Caco-2 (cell line): ENCODE results near the gene NAPA. TPM values are rescaled to one million over a fixed set of nuclear protein-coding genes. Genes with fewer than 3 reads are reported as not detected.

Experiments used
- BruUV-seq: library from RNA; stranded (reverse); fragments of 400-500 nt; replicated peaks from 2 replicates; lab custom pipeline; 2021; lab: Mats Ljungman, UMichigan
- CTCF ChIA-PET: fragments of 300-600 bp; sonication (Branson Sonifier 250); formaldehyde crosslinking; loops from one replicate; lab custom pipeline; 2022; ENCODE audit warnings: antibody characterized with exemption; lab: Charles Lee
- POLR2A ChIA-PET: fragments of 300-600 bp; sonication (Branson Sonifier 250); formaldehyde crosslinking; loops from one replicate; lab custom pipeline; 2022; ENCODE audit warnings: antibody characterized with exemption; lab: Charles Lee
- DNase-seq, 2 experiments: peaks; one replicate each; pipeline versions ENCODE4 v3.0.0 to v3.0.0-alpha.2; 2020 to 2022
- H3K27me3 ChIP-seq: replicated peaks from 2 replicates; pipeline ENCODE4 v1.6.0; 2011; ENCODE audit warnings: low read length; ENCODE audit not compliant: control insufficient read depth, insufficient read depth
- H3K36me3 ChIP-seq: 2 replicates; pipeline ENCODE4 v1.5.1; 2011; ENCODE audit warnings: low read length; ENCODE audit not compliant: control insufficient read depth, insufficient read depth
- H3K4me1 ChIP-seq: fragments of 250-450 bp; sonication (Bioruptor Pico); 2 replicates; pipeline ENCODE4 v1.5.1; 2020; ENCODE audit warnings: mild to moderate bottlenecking
- H3K4me3 ChIP-seq: 2 replicates; pipeline ENCODE4 v1.5.1; 2011; ENCODE audit warnings: low read depth, mild to moderate bottlenecking, control low read depth, low read length
- H3K9me3 ChIP-seq: fragments of 250-450 bp; sonication (Bioruptor Pico); 2 replicates; pipeline ENCODE4 v1.5.1; 2020; ENCODE audit warnings: mild to moderate bottlenecking, moderate library complexity
- H3K27ac Mint-ChIP-seq: one replicate; pipeline ENCODE4 v1.8.0; 2022; ENCODE audit warnings: mixed read lengths; ENCODE audit not compliant: unreplicated experiment
- H3K27me3 Mint-ChIP-seq: one replicate; pipeline ENCODE4 v1.8.0; 2022; ENCODE audit warnings: mixed read lengths; ENCODE audit not compliant: insufficient read depth, unreplicated experiment
- H3K36me3 Mint-ChIP-seq: one replicate; pipeline ENCODE4 v1.8.0; 2022; ENCODE audit warnings: mild to moderate bottlenecking, mixed read lengths; ENCODE audit not compliant: insufficient read depth, unreplicated experiment
- H3K4me1 Mint-ChIP-seq: one replicate; pipeline ENCODE4 v1.8.0; 2022; ENCODE audit warnings: low read depth, mixed read lengths; ENCODE audit not compliant: unreplicated experiment
- H3K4me3 Mint-ChIP-seq: one replicate; pipeline ENCODE4 v1.8.0; 2022; ENCODE audit warnings: mild to moderate bottlenecking, moderate library complexity, mixed read lengths; ENCODE audit not compliant: unreplicated experiment
- H3K9me3 Mint-ChIP-seq: one replicate; pipeline ENCODE4 v1.8.0; 2022; ENCODE audit warnings: mixed read lengths; ENCODE audit not compliant: unreplicated experiment
- CTCF ChIP-seq, 2 experiments: fragments of 200-600 bp in 1 of 2; IDR thresholded peaks; 1 replicate in 1 of 2; 2 replicates in 1 of 2; pipeline versions ENCODE4 v1.5.1 to v1.8.0; 2011 to 2022; ENCODE audit warnings: antibody characterized with exemption in 1 of 2, control low read depth in 1 of 2, inconsistent platforms in 1 of 2, low read depth in 1 of 2, low read length in 1 of 2, mild to moderate bottlenecking in 1 of 2, moderate library complexity in 1 of 2; ENCODE audit not compliant: insufficient read depth in 1 of 2, severe bottlenecking in 1 of 2, unreplicated experiment in 1 of 2
- intact Hi-C: fragments of 100-400 bp; cut with micrococcal nuclease; formaldehyde crosslinking; loops from one replicate; pipeline ENCODE4 v1.10.0; 2022; ENCODE audit not compliant: unreplicated experiment
- total RNA-seq: library from RNA; stranded (reverse); gene quantifications from 2 replicates; pipeline ENCODE4 v1.2.3, GENCODE V29; 2022

Gene NAPA
- total RNA-seq, 1 experiment from 2014 or later: 149 TPM

- Histone ChIP-seq H3K9me3 (no peaks in the 10 kb centered on the region), H3K27me3 (no peaks in the 10 kb centered on the region), H3K36me3 (no peaks in the 10 kb centered on the region), H3K4me1 (no peaks in the 10 kb centered on the region), H3K4me3 (no peak overlapping the region)
- Mint-ChIP-seq H3K4me3 (no peak overlapping the region), H3K4me1 (peaks cover 6% of the 10 kb centered on the region), H3K27ac (no peak overlapping the region), H3K36me3 (no peaks in the 10 kb centered on the region), H3K9me3 (no peaks in the 10 kb centered on the region), H3K27me3 (no peaks in the 10 kb centered on the region)
- TF ChIP-seq CTCF (IDR thresholded peaks at IDR 0.05; ENCODE audit: insufficient read depth in 1 of 2, low read depth in 1 of 2, low read length in 1 of 2, severe bottlenecking in 1 of 2, unreplicated experiment in 1 of 2): no peak
- DNase-seq: no peak
- ChIA-PET CTCF (no interaction called here), POLR2A (interaction anchor here (0.6 kb wide), 1 partner anchor 233 kb away, joined by 3 read pairs; no protein-coding TSS in a partner anchor)
- BruUV-seq: no TSS peak
- intact Hi-C loops: no loop called here
These were observed 29.6 kb upstream of the NAPA start for GRCh38 chr19:47544476-47544875.

- Mint-ChIP-seq H3K9me3 (no peaks in the 10 kb centered on the region), H3K4me1 (peaks cover 6% of the 10 kb centered on the region), H3K36me3 (no peaks in the 10 kb centered on the region), H3K27me3 (no peaks in the 10 kb centered on the region), H3K4me3 (no peak overlapping the region), H3K27ac (no peak overlapping the region)
- H3K4me1 ChIP-seq: no peaks in the 10 kb centered on the region
- TF ChIP-seq CTCF (IDR thresholded peaks at IDR 0.05; ENCODE audit: insufficient read depth in 1 of 2, low read depth in 1 of 2, low read length in 1 of 2, severe bottlenecking in 1 of 2, unreplicated experiment in 1 of 2): no peak
- no peaks in the 10 kb centered on the region for H3K27me3 ChIP-seq
- ChIA-PET POLR2A (interaction anchor here (0.6 kb wide), 1 partner anchor 233 kb away, joined by 3 read pairs; no protein-coding TSS in a partner anchor), CTCF (no interaction called here)
- H3K4me3 ChIP-seq: no peak overlapping the region
- no peak for DNase-seq
- BruUV-seq: no TSS peak
- no peaks in the 10 kb centered on the region for H3K9me3 ChIP-seq
- H3K36me3 ChIP-seq: no peaks in the 10 kb centered on the region
- intact Hi-C loops: no loop called here
These were observed 29.2 kb upstream of the NAPA start for GRCh38 chr19:47544075-47544474.

- H3K9me3 ChIP-seq: no peaks in the 10 kb centered on the region
- H3K4me3 ChIP-seq: no peak overlapping the region
- ChIA-PET POLR2A (no interaction called here), CTCF (no interaction called here)
- Mint-ChIP-seq H3K36me3 (no peaks in the 10 kb centered on the region), H3K4me1 (peaks cover 6% of the 10 kb centered on the region), H3K9me3 (no peaks in the 10 kb centered on the region), H3K27me3 (no peaks in the 10 kb centered on the region), H3K27ac (no peak overlapping the region), H3K4me3 (no peak overlapping the region)
- H3K27me3 ChIP-seq: no peaks in the 10 kb centered on the region
- no peak for DNase-seq
- H3K4me1 ChIP-seq: no peaks in the 10 kb centered on the region
- no peaks in the 10 kb centered on the region for H3K36me3 ChIP-seq
- no peak for TF ChIP-seq CTCF (IDR thresholded peaks at IDR 0.05; ENCODE audit: insufficient read depth in 1 of 2, low read depth in 1 of 2, low read length in 1 of 2, severe bottlenecking in 1 of 2, unreplicated experiment in 1 of 2)
- intact Hi-C loops: no loop called here
- BruUV-seq: no TSS peak
These were observed 27.2 kb upstream of the NAPA start for GRCh38 chr19:47542030-47542475.
